GM12878 (cell line): ENCODE measurements around the gene RACK1. TPM values are rescaled to one million over a fixed set of nuclear protein-coding genes. Genes with fewer than 3 reads are reported as not detected.

Experiments
- ATAC-seq: fragments of 200-7000 bp; cut with Tn5 transposase; 3 replicates; pipeline ENCODE4 v1.9.1; 2020; ENCODE audit warnings: mild to moderate bottlenecking, moderate library complexity
- BruUV-seq: library from RNA; stranded (reverse); fragments of 400-500 nt; replicated peaks from 2 replicates; lab custom pipeline; 2021; lab: Mats Ljungman, UMichigan
- CTCF ChIA-PET: fragments of 300-600 bp; sonication (Branson Sonifier 250); formaldehyde crosslinking; extraction: SDS; loops from one replicate; lab custom pipeline; 2021; ENCODE audit warnings: inconsistent platforms; lab: Yijun Ruan, JAX
- POLR2A ChIA-PET: fragments of 350-600 bp; formaldehyde crosslinking; extraction: SDS; loops from one replicate; lab custom pipeline; 2021; ENCODE audit warnings: inconsistent platforms; lab: Charles Lee
- RAD21 ChIA-PET: fragments of 300-600 bp; sonication (Branson Sonifier 250); formaldehyde crosslinking; loops from one replicate; lab custom pipeline; 2023; ENCODE audit warnings: antibody characterized with exemption; ENCODE audit not compliant: unreplicated experiment; lab: Charles Lee
- SMC1A ChIA-PET: fragments of 300-600 bp; sonication (Branson Sonifier 250); formaldehyde crosslinking; loops from one replicate; lab custom pipeline; 2023; ENCODE audit not compliant: unreplicated experiment, uncharacterized antibody; lab: Charles Lee
- DNase-seq: peaks from one replicate; pipeline ENCODE4 v3.0.0-alpha.2; 2011; ENCODE audit warnings: low read depth, low spot score
- FAIRE-seq: peaks from 3 replicates; lab custom pipeline; 2011; peaks lifted over from hg19 to GRCh38; lab: Jason Lieb, UNC
- H2AFZ ChIP-seq: 2 replicates; pipeline ENCODE4 v1.6.0; 2011; ENCODE audit warnings: low read depth, low read length, control low read depth; ENCODE audit not compliant: control insufficient read depth
- H3K27ac ChIP-seq: 2 replicates; pipeline ENCODE4 v1.5.1; 2011; ENCODE audit warnings: control low read depth; ENCODE audit not compliant: control insufficient read depth, insufficient read depth
- H3K27me3 ChIP-seq, 2 experiments: replicated peaks in 1 of 2; 2 replicates each; pipeline versions ENCODE4 v1.6.0 to v1.6.1; 2011; ENCODE audit warnings: low read length in 1 of 2; ENCODE audit not compliant: control insufficient read depth in 2 of 2, insufficient read depth in 2 of 2
- H3K36me3 ChIP-seq, 2 experiments: 2 replicates each; pipeline ENCODE4 v1.5.1; 2011; ENCODE audit warnings: low read length in 1 of 2; ENCODE audit not compliant: control insufficient read depth in 2 of 2, insufficient read depth in 2 of 2
- H3K4me1 ChIP-seq: 2 replicates; pipeline ENCODE4 v1.6.1; 2011; ENCODE audit warnings: mild to moderate bottlenecking, low read length, moderate library complexity, mixed read lengths; ENCODE audit not compliant: control insufficient read depth, insufficient read depth
- H3K4me2 ChIP-seq: 2 replicates; pipeline ENCODE4 v1.6.0; 2011; ENCODE audit warnings: control low read depth; ENCODE audit not compliant: control insufficient read depth, insufficient read depth
- H3K4me3 ChIP-seq: fragments of 200-600 bp; sonication (generic); 2 replicates; pipeline ENCODE4 v1.5.1; 2016
- H3K79me2 ChIP-seq: 2 replicates; pipeline ENCODE4 v1.6.0; 2011; ENCODE audit warnings: low read length; ENCODE audit not compliant: control insufficient read depth, insufficient read depth
- H3K9ac ChIP-seq: 2 replicates; pipeline ENCODE4 v1.8.0; 2011; ENCODE audit warnings: low read length, control low read depth, mixed read lengths; ENCODE audit not compliant: control insufficient read depth, insufficient read depth
- H3K9me3 ChIP-seq: replicated peaks from 3 replicates; pipeline ENCODE4 v1.5.1; 2011; ENCODE audit warnings: mild to moderate bottlenecking, low read length; ENCODE audit not compliant: control insufficient read depth, insufficient read depth
- H4K20me1 ChIP-seq: 2 replicates; pipeline ENCODE4 v1.6.0; 2011; ENCODE audit not compliant: control insufficient read depth, insufficient read depth
- EED ChIP-seq: sonication (generic); IDR thresholded peaks from 2 replicates; pipeline ENCODE4 v1.6.1; 2016; ENCODE audit warnings: antibody characterized with exemption, low read depth
- ESRRA ChIP-seq: IDR thresholded peaks from 2 replicates; pipeline ENCODE4 v1.6.1; 2012; ENCODE audit warnings: mild to moderate bottlenecking, low read length, improper control_type of control experiment
- EZH2 ChIP-seq: IDR thresholded peaks from 2 replicates; pipeline ENCODE4 v1.6.1; 2012; ENCODE audit warnings: low read depth, mild to moderate bottlenecking, control low read depth, inconsistent platforms, low read length, borderline replicate concordance; ENCODE audit not compliant: control insufficient read depth
- GABPA ChIP-seq: IDR thresholded peaks from 2 replicates; pipeline ENCODE4 v1.6.1; 2014; ENCODE audit warnings: antibody characterized with exemption, low read depth, mild to moderate bottlenecking, inconsistent platforms
- JUND ChIP-seq: IDR thresholded peaks from 2 replicates; pipeline ENCODE4 v1.6.1; 2012; ENCODE audit warnings: low read depth, mild to moderate bottlenecking, low read length, improper control_type of control experiment, moderate library complexity
- RELB ChIP-seq: fragments of 450-650 bp; IDR thresholded peaks from 2 replicates; pipeline ENCODE4 v1.6.1; 2017; ENCODE audit warnings: low read depth, mild to moderate bottlenecking, moderate library complexity
- SP1 ChIP-seq: IDR thresholded peaks from one replicate; pipeline ENCODE4 v1.6.1; 2011; ENCODE audit warnings: low read depth, low read length
- SREBF2 ChIP-seq: IDR thresholded peaks from 2 replicates; pipeline ENCODE4 v1.6.1; 2012; ENCODE audit warnings: mild to moderate bottlenecking, low read length
- SUPT20H ChIP-seq: IDR thresholded peaks from 2 replicates; pipeline ENCODE4 v1.6.1; 2011; ENCODE audit warnings: low read depth, mild to moderate bottlenecking, low read length, moderate library complexity, borderline replicate concordance; ENCODE audit not compliant: control insufficient read depth
- WGBS: methylation state at CpG from one replicate; pipeline ENCODE4 v1.1.6; 2016; ENCODE audit warnings: low lambda C conversion rate; ENCODE audit not compliant: insufficient replicate concordance, insufficient coverage; ENCODE audit errors: missing lambda C conversion rate; 5-methylcytosine and 5-hydroxymethylcytosine counted together
- in situ Hi-C: fragments of 300-500 bp; cut with MboI; formaldehyde crosslinking; loops from 9 replicates; pipeline ENCODE4 v1.14.3; 2018; ENCODE audit warnings: mixed read lengths
- intact Hi-C: fragments of 100-400 bp; cut with micrococcal nuclease; formaldehyde crosslinking; loops from one replicate; pipeline ENCODE4 v1.14.2; 2022; ENCODE audit not compliant: unreplicated experiment
- polyA plus RNA-seq, 11 experiments: library from polyadenylated mRNA; depleted of rRNA in 4 of 11; unstranded in 6 of 11; stranded (reverse) in 5 of 11; fragments of >200 nt; fragmentation: Nextera tagmentation in 4 of 11; fragmentation: Illumina TruSeq in 1 of 11; extraction: Ambion mirVana in 4 of 11; extraction: Trizol in 1 of 11; gene quantifications; 1 replicate in 1 of 11; 2 replicates in 10 of 11; pipeline versions ENCODE4 v1.2.1 to v1.2.3, GENCODE V29; 2011 to 2016; ENCODE audit warnings: inconsistent platforms in 2 of 11, missing spikeins in 2 of 11, low read depth in 1 of 11
- total RNA-seq, 4 experiments: library from RNA; depleted of rRNA in 3 of 4; stranded (reverse); fragments of >200 nt in 3 of 4; fragmentation: Illumina TruSeq in 1 of 4; extraction: Trizol in 1 of 4; gene quantifications; 2 replicates each; pipeline versions ENCODE4 v1.2.1 to v1.2.3, GENCODE V29; 2013 to 2021
- TF ChIP-seq, protein P1 (sequence below): IDR thresholded peaks from 2 replicates; pipeline ENCODE4 v1.6.1; 2012; ENCODE audit warnings: mild to moderate bottlenecking, low read depth, low read length

The RACK1 gene
- total and polyA plus RNA-seq, 10 of the 15 experiments (the other 5 are each of a cell fraction or from before 2014, with no cell fraction given) = 1,365 to 6,584 (median 4,167) TPM

GRCh38 chr5:181280251-181280762 is 36.6 kb upstream of the RACK1 start:
- ChIA-PET SMC1A (no interaction called here), RAD21 (no interaction called here), CTCF (no interaction called here), POLR2A (no interaction called here)
- ATAC-seq (no peak), DNase-seq (no peak), FAIRE-seq (no peak)
- Histone ChIP-seq H2AFZ (no peak overlapping the region), H3K27me3 (no peaks in the 10 kb centered on the region), H3K4me3 (no peak overlapping the region), H4K20me1 (no peaks in the 10 kb centered on the region), H3K36me3 (no peaks in the 10 kb centered on the region), H3K27ac (no peak overlapping the region), H3K4me2 (no peak overlapping the region), H3K9ac (no peak overlapping the region), H3K4me1 (no peaks in the 10 kb centered on the region), H3K9me3 (no peaks in the 10 kb centered on the region), H3K79me2 (no peaks in the 10 kb centered on the region)
- intact Hi-C loops = no loop called here
- 57% methylated on average over 7 of the region's 7 CpGs for WGBS
- BruUV-seq = no TSS peak
- TF ChIP-seq EZH2 = no peak
- TF ChIP-seq EED = no peak
- TF ChIP-seq ESRRA = no peak
- TF ChIP-seq SP1 = no peak
- TF ChIP-seq SREBF2 = no peak
- TF ChIP-seq SUPT20H = no peak
- no peak for TF ChIP-seq JUND
- TF ChIP-seq GABPA = no peak
- no peak for TF ChIP-seq RELB
- TF ChIP-seq, protein P1, sequence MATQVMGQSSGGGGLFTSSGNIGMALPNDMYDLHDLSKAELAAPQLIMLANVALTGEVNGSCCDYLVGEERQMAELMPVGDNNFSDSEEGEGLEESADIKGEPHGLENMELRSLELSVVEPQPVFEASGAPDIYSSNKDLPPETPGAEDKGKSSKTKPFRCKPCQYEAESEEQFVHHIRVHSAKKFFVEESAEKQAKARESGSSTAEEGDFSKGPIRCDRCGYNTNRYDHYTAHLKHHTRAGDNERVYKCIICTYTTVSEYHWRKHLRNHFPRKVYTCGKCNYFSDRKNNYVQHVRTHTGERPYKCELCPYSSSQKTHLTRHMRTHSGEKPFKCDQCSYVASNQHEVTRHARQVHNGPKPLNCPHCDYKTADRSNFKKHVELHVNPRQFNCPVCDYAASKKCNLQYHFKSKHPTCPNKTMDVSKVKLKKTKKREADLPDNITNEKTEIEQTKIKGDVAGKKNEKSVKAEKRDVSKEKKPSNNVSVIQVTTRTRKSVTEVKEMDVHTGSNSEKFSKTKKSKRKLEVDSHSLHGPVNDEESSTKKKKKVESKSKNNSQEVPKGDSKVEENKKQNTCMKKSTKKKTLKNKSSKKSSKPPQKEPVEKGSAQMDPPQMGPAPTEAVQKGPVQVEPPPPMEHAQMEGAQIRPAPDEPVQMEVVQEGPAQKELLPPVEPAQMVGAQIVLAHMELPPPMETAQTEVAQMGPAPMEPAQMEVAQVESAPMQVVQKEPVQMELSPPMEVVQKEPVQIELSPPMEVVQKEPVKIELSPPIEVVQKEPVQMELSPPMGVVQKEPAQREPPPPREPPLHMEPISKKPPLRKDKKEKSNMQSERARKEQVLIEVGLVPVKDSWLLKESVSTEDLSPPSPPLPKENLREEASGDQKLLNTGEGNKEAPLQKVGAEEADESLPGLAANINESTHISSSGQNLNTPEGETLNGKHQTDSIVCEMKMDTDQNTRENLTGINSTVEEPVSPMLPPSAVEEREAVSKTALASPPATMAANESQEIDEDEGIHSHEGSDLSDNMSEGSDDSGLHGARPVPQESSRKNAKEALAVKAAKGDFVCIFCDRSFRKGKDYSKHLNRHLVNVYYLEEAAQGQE = no peak
- in situ Hi-C loops = no loop called here
